Measurements from ENCODE around the gene FUOM. TPM values are rescaled to one million over a fixed set of nuclear protein-coding genes. Genes with fewer than 3 reads are reported as not detected.

Gene FUOM
- total RNA-seq, 1 experiment from 2014 or later, result 41.8 TPM

- Histone ChIP-seq H3T11ph (ENCODE audit: low read length) (no peak overlapping the region), H3K14ac (ENCODE audit: insufficient read depth, low read length) (no peak overlapping the region), H2AFZ (ENCODE audit: low read length) (no peak overlapping the region), H3K79me1 (ENCODE audit: insufficient read depth, low read depth, low read length, poor library complexity, severe bottlenecking) (no peaks in the 10 kb centered on the region), H3K23me2 (ENCODE audit: insufficient read length, low read depth, low read length, poor library complexity, severe bottlenecking) (peaks cover 17% of the 10 kb centered on the region), H2BK15ac (ENCODE audit: low read depth, low read length) (no peak overlapping the region), H2BK5ac (ENCODE audit: insufficient read length, low read length) (no peak overlapping the region), H3K4ac (ENCODE audit: low read depth, low read length) (no peak overlapping the region), H2AK5ac (ENCODE audit: insufficient read length, low read length) (no peak overlapping the region), H4K20me1 (ENCODE audit: control insufficient read depth, insufficient read depth, insufficient read length) (no peaks in the 10 kb centered on the region), H3K79me2 (ENCODE audit: insufficient read depth, low read length) (no peaks in the 10 kb centered on the region), H4K8ac (replicated peaks; ENCODE audit: insufficient read length, low read depth, low read length) (no peak overlapping the region), H4K91ac (ENCODE audit: insufficient read length, low read depth, low read length) (no peak overlapping the region), H3K23ac (ENCODE audit: insufficient read length, low read depth, low read length) (no peak overlapping the region), H3K56ac (ENCODE audit: insufficient read length, low read depth, low read length) (no peak overlapping the region), H3K4me1 (ENCODE audit: insufficient read depth, low read length) (no peaks in the 10 kb centered on the region), H4K5ac (ENCODE audit: insufficient read length, low read depth, low read length) (no peak overlapping the region), H3K9ac (ENCODE audit: extremely low read depth, insufficient read length, low read length) (no peak overlapping the region), H2BK120ac (ENCODE audit: low read depth, low read length, poor library complexity, severe bottlenecking) (no peak overlapping the region), H3K18ac (ENCODE audit: insufficient read length, low read depth, low read length) (no peak overlapping the region), H3K27ac (ENCODE audit: insufficient read length, low read depth, low read length) (no peak overlapping the region), H2BK12ac (ENCODE audit: insufficient read length, low read depth, low read length) (no peak overlapping the region), H2BK20ac (ENCODE audit: low read depth, low read length, poor library complexity, severe bottlenecking) (no peak overlapping the region), H3K4me2 (ENCODE audit: insufficient read depth, insufficient read length, low read length) (no peak overlapping the region), H3K9me3 (ENCODE audit: control insufficient read depth, low read depth, low read length) (no peaks in the 10 kb centered on the region), H3K27me3 (ENCODE audit: insufficient read depth, low read length) (peaks cover 48% of the 10 kb centered on the region)
- H3K9me3 Mint-ChIP-seq, result peaks cover 13% of the 10 kb centered on the region in 2 experiments
- H3K4me3 Mint-ChIP-seq, result no peak overlapping the region
- no CpG with 5 or more reads among the region's 30 CpGs for WGBS (ENCODE audit: extremely low coverage, insufficient read length, low lambda C conversion rate)
- no peaks in the 10 kb centered on the region for H3K36me3 Mint-ChIP-seq (ENCODE audit: insufficient read depth in 1 of 3, low read depth in 3 of 3)
- TF ChIP-seq CTCF (conservative IDR thresholded peaks at IDR 0.05), result no peak
- peaks cover 6 to 11% of the 10 kb centered on the region in 2 experiments for H3K4me1 Mint-ChIP-seq
- no peak for DNase-seq
- peaks cover 71% of the 10 kb centered on the region for H3K27me3 Mint-ChIP-seq (ENCODE audit: low read depth)
- no peak overlapping the region for H3K27ac Mint-ChIP-seq
Measured at GRCh38 chr10:133332936-133333699, 24.7 kb downstream of the FUOM start.
